Uterus (tissue), 4 donors: ENCODE results near the gene AKIRIN1. TPM values are rescaled to one million over a fixed set of nuclear protein-coding genes. Genes with fewer than 3 reads are reported as not detected.
A peak's percentile ranks its signal among the peaks of the same experiment; 100 is the strongest.
"Not testable (repeated sequence)": the region's sequence is repeated elsewhere in the genome, so short reads cannot be mapped to it uniquely, and the experiment has no call there.

Experiments
- DNase-seq, 2 donors: peaks; one replicate each; pipeline ENCODE4 v3.0.0-alpha.2; 2019 to 2020
- H3K27ac ChIP-seq, 2 donors: fragments of 200-600 bp; sonication (generic); 1 replicate in 1 of 2; 2 replicates in 1 of 2; pipeline ENCODE4 v1.5.1; 2016 to 2018
- H3K27me3 ChIP-seq, 2 donors: fragments of 200-600 bp; sonication (generic); one replicate each; pipeline ENCODE4 v1.5.1; 2018 to 2019; ENCODE audit warnings: control low read depth in 1 of 2
- H3K36me3 ChIP-seq, 2 donors: fragments of 200-600 bp; sonication (generic); one replicate each; pipeline ENCODE4 v1.5.1; 2019; ENCODE audit warnings: control low read depth in 1 of 2
- H3K4me1 ChIP-seq, 2 donors: fragments of 200-600 bp; sonication (generic); one replicate each; pipeline ENCODE4 v1.5.1; 2018 to 2019; ENCODE audit warnings: control low read depth in 1 of 2
- H3K4me3 ChIP-seq, 2 donors: fragments of 200-600 bp; sonication (generic); 1 replicate in 1 of 2; 2 replicates in 1 of 2; pipeline ENCODE4 v1.5.1; 2018 to 2019; ENCODE audit warnings: mild to moderate bottlenecking in 1 of 2
- H3K9me3 ChIP-seq, 2 donors: fragments of 200-600 bp; sonication (generic); one replicate each; pipeline ENCODE4 v1.5.1; 2019; ENCODE audit warnings: control low read depth in 1 of 2
- POLR2A ChIP-seq, 2 donors: fragments of 450-650 bp; IDR thresholded peaks; one replicate each; pipeline ENCODE4 v1.6.1; 2016; ENCODE audit warnings: antibody characterized with exemption in 2 of 2, mild to moderate bottlenecking in 1 of 2, moderate library complexity in 1 of 2
- intact Hi-C: fragments of 100-400 bp; cut with DNase I; formaldehyde crosslinking; loops from one replicate; pipeline ENCODE4 v1.15.1; 2023; ENCODE audit warnings: low total_unique reads
- small RNA-seq: library from RNA; depleted of rRNA; stranded (forward); fragments of <200 nt; gene quantifications from one replicate; pipeline ENCODE3, GENCODE V24; 2016
- total RNA-seq, 4 donors: library from RNA; depleted of rRNA in 3 of 4; stranded (reverse); fragments of >200 nt in 3 of 4; gene quantifications; one replicate each; pipeline versions ENCODE4 v1.1.0 to v1.2.4, GENCODE V29; 2014 to 2023
- TF ChIP-seq, protein P1 (sequence below), 4 experiments: fragments of 200-600 bp in 2 of 4; fragments of 450-650 bp in 2 of 4; sonication (generic) in 2 of 4; IDR thresholded peaks; one replicate each; pipeline ENCODE4 v1.5.1; 2016 to 2019; ENCODE audit warnings: antibody characterized with exemption in 4 of 4, mild to moderate bottlenecking in 2 of 4, moderate library complexity in 1 of 4
- donor health status: DM: yes; HTN: yes; CAD: no.

Gene AKIRIN1
- total RNA-seq, 4 donors from 2014 or later, result 17.4 to 71.8 (median 53.4) TPM

DNA sequence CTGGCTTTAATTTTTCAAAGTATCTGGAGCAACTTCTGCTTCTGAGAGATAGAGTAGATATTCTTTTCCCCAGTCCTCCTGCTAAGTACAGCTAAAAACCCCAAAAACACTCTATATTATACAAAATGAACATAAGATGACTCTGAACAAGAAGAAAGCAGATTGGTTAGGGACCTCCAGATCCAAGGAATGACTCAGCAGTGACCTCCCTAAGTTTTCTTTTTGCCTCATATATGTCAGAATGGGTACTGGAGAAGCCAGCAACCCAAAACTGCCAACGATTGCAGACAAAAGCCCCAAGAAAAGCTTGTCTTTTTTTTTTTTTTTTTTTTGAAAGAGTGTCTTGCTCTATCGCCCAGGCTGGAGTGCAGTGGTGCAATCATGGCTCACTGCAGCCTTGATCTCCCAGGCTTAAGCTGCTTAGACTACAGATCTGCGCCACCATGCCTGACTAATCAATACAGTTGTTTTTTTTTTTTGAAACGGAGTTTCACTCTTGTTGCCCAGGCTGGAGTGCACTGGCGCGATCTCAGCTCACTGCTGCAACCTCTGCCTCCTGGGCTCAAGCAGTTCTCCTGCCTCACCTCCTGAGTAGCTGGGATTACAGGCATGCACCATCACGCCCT is 57.8 kb downstream of the AKIRIN1 start:
- TF ChIP-seq POLR2A (IDR thresholded peaks at IDR 0.05), result no peak
- TF ChIP-seq, protein P1, sequence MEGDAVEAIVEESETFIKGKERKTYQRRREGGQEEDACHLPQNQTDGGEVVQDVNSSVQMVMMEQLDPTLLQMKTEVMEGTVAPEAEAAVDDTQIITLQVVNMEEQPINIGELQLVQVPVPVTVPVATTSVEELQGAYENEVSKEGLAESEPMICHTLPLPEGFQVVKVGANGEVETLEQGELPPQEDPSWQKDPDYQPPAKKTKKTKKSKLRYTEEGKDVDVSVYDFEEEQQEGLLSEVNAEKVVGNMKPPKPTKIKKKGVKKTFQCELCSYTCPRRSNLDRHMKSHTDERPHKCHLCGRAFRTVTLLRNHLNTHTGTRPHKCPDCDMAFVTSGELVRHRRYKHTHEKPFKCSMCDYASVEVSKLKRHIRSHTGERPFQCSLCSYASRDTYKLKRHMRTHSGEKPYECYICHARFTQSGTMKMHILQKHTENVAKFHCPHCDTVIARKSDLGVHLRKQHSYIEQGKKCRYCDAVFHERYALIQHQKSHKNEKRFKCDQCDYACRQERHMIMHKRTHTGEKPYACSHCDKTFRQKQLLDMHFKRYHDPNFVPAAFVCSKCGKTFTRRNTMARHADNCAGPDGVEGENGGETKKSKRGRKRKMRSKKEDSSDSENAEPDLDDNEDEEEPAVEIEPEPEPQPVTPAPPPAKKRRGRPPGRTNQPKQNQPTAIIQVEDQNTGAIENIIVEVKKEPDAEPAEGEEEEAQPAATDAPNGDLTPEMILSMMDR (IDR thresholded peaks at IDR 0.05), result no peak
- intact Hi-C loops, result no loop called here

DNA sequence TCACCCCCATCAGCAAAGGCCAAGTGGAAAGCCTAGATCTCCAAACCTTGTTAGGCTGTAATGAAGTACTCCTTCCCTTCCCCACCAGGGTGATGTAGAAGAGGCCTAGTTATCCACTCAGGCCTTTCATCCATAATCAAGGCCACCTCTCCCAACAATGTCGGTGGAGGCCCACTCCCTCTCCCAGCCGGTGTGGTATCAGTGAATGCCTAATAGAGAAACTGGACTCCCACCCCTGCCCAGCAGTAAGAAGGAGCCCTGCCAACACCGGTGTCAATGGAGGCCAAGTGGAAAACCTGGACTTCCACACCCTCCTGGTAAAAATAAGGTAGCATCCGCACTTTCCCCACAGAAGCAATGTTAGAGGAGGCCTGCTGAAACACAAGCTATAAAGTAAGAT is 58.9 kb downstream of the AKIRIN1 start:
- no peaks in the 10 kb centered on the region for H3K4me1 ChIP-seq
- TF ChIP-seq POLR2A (IDR thresholded peaks at IDR 0.05), result no peak
- TF ChIP-seq, protein P1 (IDR thresholded peaks at IDR 0.05), result no peak
- H3K27me3 ChIP-seq, result no peaks in the 10 kb centered on the region
- no peak overlapping the region for H3K27ac ChIP-seq
- no peaks in the 10 kb centered on the region for H3K9me3 ChIP-seq
- H3K4me3 ChIP-seq, result no peak overlapping the region
- no peaks in the 10 kb centered on the region for H3K36me3 ChIP-seq
- DNase-seq, result no peak
- intact Hi-C loops, result no loop called here

More for the DNA sequence above, 57.8 kb downstream of the AKIRIN1 start:
- Histone ChIP-seq H3K4me1 (no peaks in the 10 kb centered on the region), H3K9me3 (no peaks in the 10 kb centered on the region), H3K27ac (peak overlapping the region; percentile 65 to 72), H3K4me3 (no peak overlapping the region), H3K36me3 (no peaks in the 10 kb centered on the region), H3K27me3 (no peaks in the 10 kb centered on the region)
- no peak for DNase-seq

DNA sequence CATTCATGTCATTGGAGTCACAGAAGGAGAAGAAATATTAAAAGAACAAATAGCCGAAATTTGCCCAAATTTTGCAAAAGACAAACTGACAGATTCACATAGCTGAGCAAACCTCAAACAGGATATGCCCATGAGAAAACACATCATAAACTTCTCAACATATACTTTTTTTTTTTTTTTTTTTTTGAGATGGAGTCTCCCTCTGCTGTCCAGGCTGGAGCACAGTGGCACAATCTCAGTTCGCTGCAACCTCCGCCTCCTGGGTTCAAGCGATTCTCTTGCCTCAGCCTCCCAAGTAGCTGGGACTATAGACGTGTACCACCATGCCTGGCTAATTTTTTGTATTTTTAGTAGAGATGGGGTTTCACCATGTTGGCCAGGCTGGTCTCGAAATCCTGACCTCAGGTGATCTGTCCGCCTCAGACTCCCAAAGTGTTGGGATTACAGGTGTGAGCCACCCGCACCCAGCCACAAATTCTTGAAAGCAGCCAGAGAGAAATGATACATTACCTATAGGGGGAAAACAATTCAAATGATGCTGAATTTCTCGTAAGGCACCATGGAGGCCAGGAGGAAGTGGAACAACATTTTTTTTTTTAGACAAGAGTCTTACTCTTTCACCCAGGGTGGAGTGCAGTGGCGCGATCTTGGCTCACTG is 60.2 kb downstream of the AKIRIN1 start:
- H3K36me3 ChIP-seq, DNase-seq, H3K4me3 ChIP-seq, H3K27ac ChIP-seq, H3K27me3 ChIP-seq, H3K4me1 ChIP-seq, intact Hi-C loops, H3K9me3 ChIP-seq: not testable (repeated sequence)

DNA sequence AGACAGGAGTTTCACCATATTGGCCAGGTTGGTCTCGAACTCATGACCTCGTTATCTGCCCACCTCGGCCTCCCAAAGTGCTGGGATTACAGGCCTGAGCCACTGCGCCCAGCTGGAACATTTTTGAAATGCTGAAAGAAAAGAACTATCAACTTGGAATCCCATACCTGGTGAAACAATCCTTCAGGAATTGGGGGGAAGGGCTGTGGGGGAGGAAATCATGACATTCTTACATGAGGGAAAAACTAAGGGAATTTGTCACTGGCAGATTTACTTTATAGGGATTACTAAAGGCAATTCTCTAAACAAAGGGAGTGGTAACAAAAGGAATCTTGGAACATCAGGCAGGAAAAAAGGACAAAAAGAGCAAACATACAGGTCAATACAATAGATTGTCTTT is 60.9 kb downstream of the AKIRIN1 start:
- DNase-seq, result no peak
- TF ChIP-seq, protein P1 (IDR thresholded peaks at IDR 0.05), result no peak
- no peak for TF ChIP-seq POLR2A (IDR thresholded peaks at IDR 0.05)
- H3K4me3 ChIP-seq, result no peak overlapping the region
- intact Hi-C loops, result no loop called here
- H3K36me3 ChIP-seq, result no peaks in the 10 kb centered on the region
- H3K27me3 ChIP-seq, result no peaks in the 10 kb centered on the region
- no peaks in the 10 kb centered on the region for H3K4me1 ChIP-seq
- no peaks in the 10 kb centered on the region for H3K9me3 ChIP-seq
- no peak overlapping the region for H3K27ac ChIP-seq

DNA sequence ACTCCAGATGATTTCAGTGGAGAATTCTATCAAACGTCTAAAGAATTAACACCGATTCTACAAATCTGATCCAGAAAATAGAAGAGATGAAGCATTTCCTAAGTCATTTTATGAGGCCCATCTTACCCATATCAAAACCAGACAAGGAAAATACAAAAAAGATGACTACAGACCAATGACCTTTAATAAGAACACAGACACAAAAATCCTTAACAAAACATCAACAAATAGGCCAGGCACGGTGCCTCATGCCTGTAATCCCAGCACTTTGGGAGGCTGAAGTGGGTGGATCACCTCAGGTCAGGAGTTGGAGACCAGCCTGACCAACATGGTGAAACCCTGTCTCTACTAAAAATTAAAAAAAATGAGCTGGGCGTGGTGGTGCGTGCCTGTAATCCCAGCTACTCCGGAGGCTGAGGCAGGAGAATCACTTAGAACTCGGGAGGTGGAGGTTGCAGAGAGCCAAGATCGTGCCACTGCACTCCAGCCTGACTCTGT is 64.2 kb downstream of the AKIRIN1 start:
- H3K27me3 ChIP-seq, H3K27ac ChIP-seq, H3K36me3 ChIP-seq, DNase-seq, H3K4me3 ChIP-seq, intact Hi-C loops, H3K4me1 ChIP-seq, H3K9me3 ChIP-seq: not testable (repeated sequence)

Small RNA genes within 50 kb of the gene (small RNA-seq; reads per million reads assigned to genes)
- gene RF00019, result not detected

Other genes starting within 250 kb of the AKIRIN1 start
- 10 to 100 TPM in 3 of 4 donors, 1 to 10 TPM in 1; 7.2 to 29.5 (median 20.4) TPM for gene RRAGC, start 131.5 kb upstream of the AKIRIN1 start, total RNA-seq
- 10 to 100 TPM; 10.7 to 38.7 (median 17.7) TPM for gene MYCBP, start 117.9 kb upstream of the AKIRIN1 start, total RNA-seq
- not detected for gene GJA9, start 109.7 kb upstream of the AKIRIN1 start, total RNA-seq
- 1 to 10 TPM in 1 of 4 donors, not detected in 3; 1.2 TPM for gene RHBDL2, start 49.4 kb upstream of the AKIRIN1 start, total RNA-seq
- 100 to 1,000 TPM; 122 to 659 (median 361) TPM for gene NDUFS5, start 35.1 kb downstream of the AKIRIN1 start, total RNA-seq
- gene MACF1, start 213.4 kb downstream of the AKIRIN1 start, total RNA-seq, result 100 to 1,000 TPM; 210 to 602 (median 573) TPM